T-helper 1 cell (primary cell): ENCODE results near the gene SLC39A3.

Source experiments
- DNase-seq, 5 donors: peaks; one replicate each; pipeline ENCODE4 v3.0.0-alpha.2; 2012 to 2020

SLC39A3 gene

DNA sequence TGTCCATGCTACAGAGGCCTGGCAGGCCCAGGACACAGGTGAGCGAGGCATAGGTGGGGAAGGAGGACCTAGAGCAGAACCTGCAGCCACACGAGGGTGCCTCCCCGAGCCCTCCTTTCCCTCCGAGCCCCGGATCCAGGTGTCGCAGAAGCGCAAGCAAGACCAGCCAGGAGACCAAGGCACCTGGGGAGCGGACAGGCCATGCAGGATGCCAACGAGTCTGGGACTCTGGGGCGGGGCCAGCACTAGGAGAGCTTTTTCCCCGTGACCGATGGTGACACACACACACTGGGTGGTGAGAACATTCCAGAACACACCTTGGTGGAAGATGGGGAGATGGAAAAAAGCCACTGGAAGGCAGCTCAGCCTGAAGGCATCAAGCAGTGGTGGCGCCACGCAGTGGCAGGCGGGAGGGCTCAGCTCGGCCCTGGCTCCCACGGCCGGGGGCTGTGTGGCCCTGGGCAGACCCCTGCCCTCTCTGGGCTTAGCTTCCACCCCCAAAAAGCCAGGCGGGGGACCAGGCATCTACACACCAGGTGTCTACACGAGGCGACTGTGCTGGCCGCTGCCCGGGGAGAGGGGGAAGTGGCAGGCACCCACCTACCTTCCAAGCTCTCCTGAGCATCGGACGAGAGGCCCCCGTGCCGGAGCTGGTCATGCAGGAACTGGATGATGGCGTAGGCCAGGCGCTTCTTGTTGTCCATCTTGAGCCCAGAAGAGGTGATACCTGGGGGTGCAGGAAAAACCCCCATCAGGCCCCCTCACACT lies 28.7 kb upstream of the SLC39A3 start:
- DNase-seq = no peak

DNA sequence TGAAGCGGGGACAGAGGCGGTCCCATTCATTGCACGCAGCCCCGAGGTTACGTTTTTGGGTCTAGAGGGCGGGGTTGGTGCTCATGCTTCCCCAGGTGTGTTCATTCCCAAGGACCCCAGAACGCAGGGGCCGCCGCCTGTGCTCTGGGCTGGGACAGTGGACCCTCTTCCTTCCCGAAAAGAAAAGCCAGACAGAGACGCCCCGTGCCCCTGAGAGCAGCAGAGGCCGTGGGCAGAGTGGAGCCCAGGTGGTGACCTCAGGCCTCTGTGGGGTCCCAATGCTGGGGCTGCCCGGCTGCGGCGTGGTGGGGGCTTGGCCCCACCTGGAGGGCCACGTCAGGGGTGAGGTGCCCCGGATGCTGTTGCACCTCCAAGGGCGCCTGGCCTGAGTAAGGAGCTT lies 27.9 kb upstream of the SLC39A3 start:
- DNase-seq = no peak

DNA sequence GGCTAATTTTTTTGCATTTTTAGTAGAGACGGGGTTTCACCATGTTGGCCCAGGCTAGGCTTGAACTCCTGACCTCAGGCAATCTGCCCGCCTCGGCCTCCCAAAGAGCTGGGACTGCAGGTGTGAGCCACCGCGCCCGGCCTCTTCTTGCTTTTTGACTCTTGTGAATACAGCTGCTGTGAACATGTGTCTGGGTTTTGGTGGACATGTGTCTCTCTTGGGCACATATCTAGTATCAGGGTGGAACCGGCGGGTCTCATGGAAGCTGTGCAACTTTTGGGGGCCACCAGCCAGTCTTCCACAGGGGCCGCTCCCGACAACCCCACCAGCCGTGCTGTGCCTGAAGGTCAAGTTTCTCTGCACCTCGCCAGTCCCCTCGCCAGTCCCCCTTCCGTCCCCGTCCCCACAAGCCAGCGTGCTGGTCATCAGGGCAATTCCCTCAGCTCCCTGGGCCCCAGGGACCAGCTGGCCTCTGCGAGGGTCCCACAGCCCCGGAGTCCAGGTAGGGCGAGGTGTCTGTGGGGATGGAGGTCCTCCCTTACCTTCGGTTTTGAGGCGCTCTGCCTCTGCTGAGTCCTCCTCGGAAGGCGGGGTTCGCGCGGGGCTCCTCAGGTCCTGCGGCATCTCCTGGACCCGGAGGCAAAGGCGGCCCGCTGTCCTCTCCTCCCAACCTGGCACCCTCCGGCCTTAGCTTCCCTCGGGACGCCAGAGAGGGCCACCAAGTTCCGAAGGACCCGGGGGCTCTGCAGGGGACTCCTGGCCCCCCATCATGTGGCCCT lies 27.0 kb upstream of the SLC39A3 start:
- DNase-seq = no peak

DNA sequence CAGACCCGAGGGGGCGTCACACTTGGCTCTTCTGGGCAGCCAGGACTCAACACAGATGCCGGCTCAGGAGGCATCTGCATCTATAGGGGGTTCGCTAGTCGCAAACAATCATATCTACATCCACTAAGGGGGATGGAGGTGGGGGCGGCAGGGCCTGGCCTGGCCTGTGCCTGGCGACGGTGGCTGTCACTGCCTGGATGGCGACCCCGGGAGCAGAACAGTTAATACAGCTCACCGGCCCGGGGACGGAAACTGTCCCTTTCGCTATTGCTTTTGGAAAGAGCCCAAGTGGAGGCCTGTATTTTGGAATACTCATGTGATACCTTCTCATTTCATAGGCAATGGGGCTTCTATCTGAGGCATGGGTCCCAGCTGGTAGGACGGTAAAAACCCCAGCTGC lies 25.6 kb upstream of the SLC39A3 start:
- DNase-seq = no peak

DNA sequence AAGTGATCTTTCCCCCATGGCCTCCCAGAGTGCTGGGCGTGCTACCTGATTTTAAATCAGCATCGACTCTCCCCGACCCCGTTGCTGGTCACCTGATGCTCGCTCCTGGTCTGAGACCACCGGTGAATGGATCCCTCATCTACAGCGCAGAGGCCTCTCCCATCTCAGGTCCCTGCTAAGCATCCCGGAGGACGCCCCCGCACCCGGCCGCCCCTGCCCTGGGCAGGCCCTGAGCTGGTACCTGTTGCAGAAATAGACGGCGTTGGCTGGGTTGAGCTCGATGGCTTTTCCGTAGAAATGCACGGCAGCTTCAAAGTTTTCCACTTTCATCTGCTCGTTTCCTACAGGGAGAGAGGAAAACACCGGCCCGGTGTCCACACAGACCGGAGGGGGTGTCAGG lies 25.1 kb upstream of the SLC39A3 start:
- no peak for DNase-seq

DNA sequence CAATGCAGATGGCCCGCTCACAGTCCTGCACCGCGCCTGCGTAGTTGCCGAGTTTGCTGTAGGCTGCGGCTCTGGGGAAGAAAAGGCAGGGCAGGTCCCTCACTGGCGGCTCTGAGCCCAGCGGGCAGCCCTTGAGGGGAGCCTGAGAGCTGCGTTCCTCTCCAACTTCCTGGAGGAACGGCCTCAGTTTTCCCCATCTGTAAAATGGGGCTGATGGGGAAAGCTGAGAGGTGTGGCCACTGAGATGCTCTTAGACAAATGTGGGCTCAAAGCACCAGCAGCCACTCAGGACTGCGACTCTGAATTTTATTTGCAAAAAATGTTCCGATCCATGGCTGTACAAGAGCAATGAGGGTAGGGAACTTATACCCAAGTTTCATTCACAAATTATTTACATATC lies 23.9 kb upstream of the SLC39A3 start:
- DNase-seq = no peak

DNA sequence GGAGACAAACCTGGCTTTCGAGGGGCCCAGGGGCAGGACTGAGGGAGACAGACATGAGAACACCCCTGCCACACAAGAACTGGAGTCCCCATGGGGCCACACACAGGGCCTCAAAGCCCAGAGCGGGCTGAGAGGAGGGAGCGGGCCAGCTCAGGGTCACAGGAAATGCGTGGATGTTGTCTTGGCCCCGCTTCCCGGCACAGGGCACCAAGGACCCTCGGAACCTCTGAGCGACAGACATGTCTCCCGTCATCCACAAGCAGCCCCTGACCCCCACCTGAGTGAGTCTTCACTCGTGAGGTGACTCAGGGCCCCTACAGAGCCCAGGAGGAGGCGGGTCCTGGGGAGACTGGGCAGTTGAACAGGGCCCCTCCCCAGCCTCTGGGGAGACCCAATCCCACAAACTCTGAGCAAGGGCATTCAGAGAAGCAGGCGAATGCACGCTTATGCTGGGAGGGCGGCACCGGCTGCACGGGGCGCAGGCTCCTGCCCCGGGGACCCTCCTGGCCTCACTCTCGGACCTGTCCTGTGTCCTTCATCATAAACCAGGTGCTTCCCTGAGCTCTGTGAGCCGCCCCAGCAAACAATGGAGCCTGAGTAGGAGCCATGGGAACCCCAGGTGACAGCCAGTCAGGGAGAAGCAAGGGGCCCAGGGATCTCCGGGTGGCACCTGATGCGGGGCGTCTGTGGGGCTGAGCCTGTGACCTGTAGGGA lies 23.1 kb upstream of the SLC39A3 start:
- DNase-seq = no peak

DNA sequence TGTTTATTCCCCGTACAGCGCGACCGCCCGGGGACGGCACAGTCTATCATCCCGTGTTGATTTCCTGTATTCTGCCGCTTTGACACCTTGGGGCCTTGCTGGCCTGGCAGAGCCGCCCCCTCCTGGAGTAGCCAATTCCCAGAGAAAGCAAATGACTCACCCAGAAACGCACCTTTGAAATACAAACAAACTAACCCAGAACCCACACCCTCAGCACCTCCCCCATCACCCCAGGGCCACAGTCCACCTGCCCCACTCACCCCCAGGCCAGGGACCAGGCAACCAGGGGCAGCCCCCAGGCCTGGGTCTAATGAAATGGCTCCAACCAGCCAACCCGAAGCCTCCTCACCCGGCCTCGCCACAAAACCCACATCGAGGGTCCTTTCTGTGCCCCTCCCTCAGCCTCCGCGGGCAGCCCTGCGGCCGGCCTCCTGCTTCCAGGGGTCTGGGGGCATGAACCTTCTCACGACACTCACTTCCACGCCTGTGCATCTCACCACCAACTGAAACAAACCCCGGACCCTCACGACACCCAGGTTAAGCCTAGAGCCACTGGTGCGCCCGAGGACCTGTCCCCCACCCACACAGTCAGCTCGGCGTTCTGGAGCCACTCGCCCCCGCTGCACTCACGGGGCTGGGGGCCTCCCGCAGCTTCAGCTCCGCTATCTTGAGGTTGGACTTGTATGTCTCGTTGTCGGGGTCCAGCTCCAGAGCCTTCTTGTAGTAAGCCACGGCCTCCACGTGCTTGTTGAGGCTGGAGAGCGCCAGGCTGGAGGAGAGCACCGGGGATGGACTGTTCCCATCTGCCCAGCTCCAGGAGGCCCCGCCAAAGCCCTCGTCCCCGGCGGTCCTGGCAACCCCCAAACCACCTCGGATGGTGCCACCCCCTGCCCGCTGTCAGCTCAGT lies 22.3 kb upstream of the SLC39A3 start:
- DNase-seq = no peak

DNA sequence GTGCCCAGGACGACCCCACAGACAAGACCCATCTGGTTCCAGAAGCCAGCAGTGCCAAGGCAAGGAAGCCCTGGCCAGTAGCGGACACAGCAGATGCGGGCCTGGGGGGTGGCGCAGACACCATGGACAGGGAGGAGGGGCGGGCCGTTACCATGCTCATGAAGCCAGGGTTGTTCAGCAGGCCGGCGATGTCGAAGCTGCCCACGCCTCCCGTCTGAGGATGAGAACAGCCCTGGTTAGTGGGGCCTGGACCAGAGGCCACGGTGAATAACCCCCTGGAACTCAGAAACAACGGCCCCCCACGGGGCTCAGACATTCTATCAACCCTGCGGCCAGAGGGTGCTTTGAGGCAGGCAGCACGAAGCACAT lies 21.5 kb upstream of the SLC39A3 start:
- DNase-seq = no peak

DNA sequence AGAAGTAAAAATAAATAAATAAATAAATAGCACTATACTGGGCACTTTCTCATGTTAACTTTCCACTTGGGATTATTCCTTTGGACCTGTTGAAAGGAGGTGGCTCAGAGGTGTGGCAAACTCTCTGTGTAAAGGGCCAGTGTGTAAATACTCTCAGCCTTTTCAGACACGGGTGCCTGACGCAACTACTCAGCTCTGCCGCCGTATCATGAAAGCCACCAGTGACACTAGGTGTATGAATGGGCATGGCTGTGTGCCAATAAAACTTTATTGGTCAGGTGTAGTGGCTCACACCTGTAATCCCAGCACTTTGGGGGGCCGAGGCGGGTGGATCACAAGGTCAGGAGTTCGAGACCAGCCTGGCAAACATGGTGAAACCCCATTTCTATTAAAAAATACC lies 20.1 kb upstream of the SLC39A3 start:
- no peak for DNase-seq

DNA sequence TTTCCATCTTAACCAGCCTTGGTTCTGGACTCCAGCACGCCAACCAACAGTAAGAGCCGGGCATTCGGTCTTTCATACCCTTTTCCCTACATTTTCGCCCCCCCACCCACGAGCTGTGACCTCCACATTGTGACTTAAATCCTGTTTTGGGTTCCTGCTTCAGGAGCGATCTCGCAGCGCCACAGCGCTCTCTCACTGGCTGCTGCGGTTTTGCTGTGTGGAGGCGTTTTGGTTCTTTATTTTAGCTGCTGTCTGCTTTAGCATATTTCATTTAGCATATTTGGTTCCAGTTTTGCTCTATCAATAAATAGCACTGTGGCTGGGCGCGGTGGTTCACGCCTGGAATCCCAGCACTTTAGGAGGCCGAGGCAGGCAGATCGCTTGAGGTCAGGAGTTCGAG lies 19.5 kb upstream of the SLC39A3 start:
- no peak for DNase-seq

DNA sequence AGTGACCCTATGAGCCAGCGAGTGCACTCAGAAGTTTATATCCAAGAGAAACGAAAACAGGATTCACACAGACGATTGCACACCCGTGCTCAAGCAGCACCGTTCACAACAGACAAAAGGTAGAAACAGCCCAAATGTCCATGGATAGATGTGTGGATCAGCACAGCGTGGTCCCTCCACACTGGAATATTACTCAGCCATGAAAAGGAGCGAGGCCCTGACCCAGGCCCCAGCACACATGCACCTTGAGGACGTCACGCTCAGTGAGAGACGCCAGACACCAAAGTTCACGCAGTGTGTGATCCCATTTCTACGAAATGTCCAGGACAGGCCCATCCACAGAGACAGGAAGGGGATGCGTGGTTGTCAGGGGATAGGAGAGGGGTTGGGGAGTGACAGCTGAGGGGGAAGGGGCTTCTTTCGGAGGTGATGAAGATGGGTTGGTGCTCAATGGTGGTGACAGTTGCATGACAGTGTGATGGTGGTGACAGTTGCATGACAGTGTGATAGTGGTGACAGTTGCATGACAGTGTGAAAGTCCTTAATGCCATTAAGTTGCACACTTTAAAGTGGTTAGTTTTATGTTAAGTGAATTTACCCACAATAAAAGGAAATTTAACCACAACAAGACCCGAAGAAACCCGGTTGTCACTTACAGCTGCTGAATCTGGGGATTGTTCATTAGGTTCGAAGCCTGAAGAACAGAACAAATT lies 18.9 kb upstream of the SLC39A3 start:
- DNase-seq = no peak

DNA sequence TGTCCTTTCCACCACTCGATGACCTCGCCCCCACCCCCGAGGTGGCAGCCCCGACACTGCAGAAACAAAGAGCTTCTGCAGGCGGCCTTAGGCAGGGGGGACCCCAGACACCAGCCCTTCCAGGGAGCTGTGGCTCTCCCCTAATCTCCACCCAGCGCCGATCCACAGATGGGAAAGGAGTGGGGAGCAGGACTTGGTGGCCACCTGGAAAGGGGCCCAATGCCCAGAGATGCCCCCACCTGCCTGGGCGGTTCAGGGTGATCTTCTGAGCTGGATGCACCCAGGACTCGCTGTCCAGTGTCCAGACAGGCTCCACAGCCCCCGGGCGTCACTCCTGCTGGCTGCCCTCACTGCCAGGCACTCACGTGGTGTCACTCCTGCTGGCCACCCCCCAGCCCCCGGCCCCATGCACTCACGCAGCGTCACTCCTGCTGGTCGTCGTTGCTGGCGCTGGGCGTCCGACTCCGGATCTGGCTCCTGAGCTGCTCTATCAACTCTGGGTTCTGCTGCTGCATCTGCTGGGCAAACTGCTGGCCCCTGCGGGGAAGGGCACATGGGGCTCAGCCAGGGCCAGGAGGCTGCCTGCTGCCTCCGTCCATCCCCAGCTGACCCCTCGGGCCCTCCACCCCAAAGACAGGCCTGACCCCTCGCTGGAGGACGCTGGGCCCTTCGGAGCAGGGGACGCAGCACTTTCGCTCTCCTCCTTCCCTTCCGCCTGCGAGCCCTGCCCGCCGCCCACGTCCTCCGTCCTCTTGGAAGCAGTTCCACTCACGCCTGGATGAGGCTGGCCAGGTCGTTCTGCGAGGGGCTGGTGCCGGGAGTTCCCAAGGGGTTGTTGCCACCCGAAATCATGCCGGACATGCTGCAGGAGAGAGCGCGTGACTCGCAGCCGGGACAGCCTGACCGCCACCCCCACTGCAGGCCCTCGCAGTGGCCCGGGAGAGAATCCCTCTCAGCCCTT lies 17.4 kb upstream of the SLC39A3 start:
- no peak for DNase-seq

DNA sequence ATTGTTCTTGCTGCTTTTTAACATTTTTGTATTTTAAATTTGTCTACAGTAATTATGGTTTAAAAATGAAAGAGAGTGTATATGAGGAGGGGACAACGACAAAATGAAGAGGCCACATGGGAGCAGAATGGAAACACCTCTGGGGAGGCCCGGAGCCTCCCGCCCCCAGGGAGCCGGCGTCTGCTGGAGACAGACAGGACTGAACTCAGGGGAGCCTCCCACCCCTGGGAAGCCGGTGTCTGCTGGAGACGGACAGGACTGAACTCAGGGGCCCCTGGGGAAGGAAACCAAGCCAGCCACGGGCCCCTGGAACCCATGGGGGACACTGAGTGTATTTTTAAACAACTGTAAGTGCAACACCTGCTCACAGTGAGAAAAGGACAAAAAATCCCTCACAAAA lies 16.7 kb upstream of the SLC39A3 start:
- no peak for DNase-seq

DNA sequence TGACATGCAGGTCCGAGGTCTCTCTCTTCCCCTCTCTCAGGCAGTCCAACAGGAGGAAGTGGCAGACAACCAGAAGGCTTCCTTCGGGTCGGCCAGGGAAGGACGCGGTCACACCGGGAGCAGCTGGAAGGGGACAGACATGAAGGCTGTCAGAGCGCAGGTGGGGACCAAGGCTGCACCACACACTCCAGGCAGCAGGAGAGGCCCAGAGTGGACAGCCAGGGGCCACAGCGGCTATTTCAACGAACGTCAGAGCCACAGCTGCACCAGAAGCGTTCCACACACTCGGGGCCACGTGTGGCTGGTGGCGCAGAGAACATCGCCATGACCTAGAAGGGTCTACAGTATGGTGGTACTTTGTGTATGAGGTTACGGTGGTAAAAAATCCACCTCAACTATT lies 16.0 kb upstream of the SLC39A3 start:
- no peak for DNase-seq

DNA sequence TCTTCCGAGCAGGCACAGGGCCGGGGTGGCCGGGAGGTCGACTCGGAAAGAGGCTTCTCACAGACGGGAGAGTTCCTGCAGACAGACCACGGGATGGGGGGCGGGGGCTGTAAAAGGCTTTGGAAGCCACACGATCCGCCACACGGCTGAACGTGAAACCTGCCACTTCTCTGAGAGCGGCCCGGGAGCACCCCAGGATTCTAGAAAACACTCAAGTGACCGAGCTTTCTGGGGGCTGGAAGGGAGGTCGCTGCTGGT lies 15.6 kb upstream of the SLC39A3 start:
- DNase-seq = no peak

DNA sequence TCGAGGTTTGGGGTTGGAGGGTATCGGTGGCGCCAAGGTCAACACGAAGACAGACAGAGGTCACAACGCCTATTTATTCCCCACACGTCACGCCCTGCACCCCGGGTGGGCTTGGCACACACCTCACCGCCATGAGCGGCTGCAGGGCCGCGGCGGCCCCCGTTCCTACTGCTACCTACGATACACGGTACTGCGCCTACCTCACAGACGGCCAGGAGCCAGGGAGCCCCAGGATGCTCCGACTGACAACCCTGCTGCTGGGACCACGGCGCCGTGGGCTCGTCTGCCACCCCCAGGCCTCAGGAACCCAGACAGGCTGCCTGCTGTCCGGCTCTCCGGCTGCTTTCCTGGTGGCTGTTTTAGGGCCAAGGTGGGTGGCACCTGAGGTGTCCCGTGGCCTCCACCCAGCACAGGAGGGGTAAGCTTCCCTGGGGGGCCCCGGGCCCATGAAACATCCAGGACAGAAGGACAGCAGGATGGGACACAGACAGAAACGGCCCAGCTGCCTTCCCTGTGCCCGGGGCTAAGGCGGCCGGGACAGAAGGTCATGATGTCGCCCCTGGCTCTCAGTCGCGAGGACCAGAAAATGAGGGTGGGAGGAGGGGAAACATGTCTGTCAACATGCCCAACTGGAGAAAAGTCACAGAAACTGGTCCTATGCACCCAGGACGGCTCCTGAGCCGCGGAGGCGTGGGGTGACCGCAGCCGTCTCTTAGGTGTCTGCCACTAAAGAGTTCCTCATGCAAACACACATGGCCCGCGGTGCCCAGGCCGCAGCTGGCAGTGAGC lies 15.0 kb upstream of the SLC39A3 start:
- no peak for DNase-seq

DNA sequence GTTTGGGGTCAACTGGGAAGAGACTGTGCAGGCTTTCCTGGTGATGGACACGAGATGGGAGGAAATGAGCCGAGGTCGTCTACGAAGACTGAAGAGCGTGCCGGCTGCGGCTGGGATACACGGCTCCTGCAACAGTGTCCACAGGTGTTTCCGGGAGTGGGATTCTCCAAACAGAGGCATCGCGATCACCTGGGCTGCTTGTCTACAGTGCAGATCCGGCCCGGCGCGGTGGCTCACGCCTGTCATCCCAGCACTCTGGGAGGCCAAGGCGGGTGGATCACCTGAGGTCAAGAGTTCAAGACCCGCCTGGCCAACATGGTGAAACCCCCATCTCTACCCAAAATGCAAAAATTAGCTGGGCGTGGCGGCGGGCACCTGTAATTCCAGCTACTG lies 11.6 kb upstream of the SLC39A3 start:
- DNase-seq = no peak

DNA sequence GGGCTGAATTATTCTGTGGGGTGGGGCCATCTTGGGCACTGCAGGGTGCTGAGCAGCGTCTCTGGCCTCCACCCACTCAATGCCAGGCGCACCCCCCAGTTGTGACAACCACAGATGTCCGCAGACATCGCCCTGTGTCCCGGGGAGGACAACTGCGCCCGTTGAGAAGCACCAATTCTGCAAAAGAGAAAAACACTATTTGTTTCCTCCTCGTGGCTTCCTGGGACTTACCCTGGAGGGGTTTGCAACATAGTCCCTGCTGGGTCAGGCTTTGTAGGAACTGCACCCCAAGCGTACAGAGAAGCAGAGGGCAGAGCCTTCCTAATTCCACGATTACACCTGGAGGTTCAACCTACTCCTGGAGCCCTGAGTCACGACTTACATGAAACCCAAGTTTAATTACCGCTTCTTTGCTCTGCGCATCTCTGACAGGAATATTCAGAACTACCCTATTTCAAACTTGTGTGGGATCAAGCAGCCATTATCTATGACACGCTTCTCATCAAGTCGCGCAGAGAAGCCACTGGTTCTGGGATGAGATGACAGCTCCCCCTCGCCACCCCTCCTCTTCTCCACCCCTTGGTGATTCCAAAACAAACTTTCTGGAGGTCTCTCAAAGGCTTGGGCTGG lies 11.1 kb upstream of the SLC39A3 start:
- no peak for DNase-seq

DNA sequence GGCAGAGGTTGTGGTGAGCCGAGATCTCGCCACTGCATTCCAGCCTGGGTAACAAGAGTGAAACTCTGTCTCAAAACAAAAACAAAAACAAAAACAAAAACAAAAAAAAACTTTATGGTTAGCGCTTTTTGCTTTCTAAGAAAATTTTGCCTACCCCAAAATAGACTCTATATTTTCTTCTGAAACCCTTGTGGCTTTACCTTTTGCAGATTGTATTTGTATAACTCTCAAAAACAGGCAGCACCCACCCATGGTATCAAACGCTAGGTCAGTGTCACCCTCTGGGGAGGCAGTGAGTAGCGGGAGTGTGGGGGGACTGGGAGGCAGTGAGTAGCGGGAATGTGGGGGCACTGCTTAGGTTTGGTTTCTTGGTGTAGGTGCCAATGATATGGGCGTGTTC lies 7.5 kb upstream of the SLC39A3 start:
- DNase-seq = no peak
